ENCODE data around the gene SEMA6B.
"Not testable (repeated sequence)": the region's sequence is repeated elsewhere in the genome, so short reads cannot be mapped to it uniquely, and the experiment has no call there.

Gene SEMA6B

GRCh38 chr19:4550018-4550417 is 9.5 kb downstream of the SEMA6B start:
- no peak for DNase-seq (ENCODE audit: low read depth in 2 of 2)

GRCh38 chr19:4548238-4548584 is 11.3 kb downstream of the SEMA6B start:
- no peak for DNase-seq (ENCODE audit: low read depth in 2 of 2)

GRCh38 chr19:4547303-4548237 is 11.9 kb downstream of the SEMA6B start:
- no peak for DNase-seq (ENCODE audit: low read depth in 2 of 2)

- DNase-seq (ENCODE audit: low read depth in 2 of 2): no peak
Measured at GRCh38 chr19:4543842-4544647, 15.4 kb downstream of the SEMA6B start.

GRCh38 chr19:4542896-4543841 is 16.3 kb downstream of the SEMA6B start:
- DNase-seq (ENCODE audit: low read depth in 2 of 2): no peak

GRCh38 chr19:4541806-4542145 is 17.7 kb downstream of the SEMA6B start:
- not testable (repeated sequence) for DNase-seq (ENCODE audit: low read depth in 2 of 2)

- DNase-seq (ENCODE audit: low read depth in 2 of 2): no peak
Measured at GRCh38 chr19:4541114-4541805, 18.2 kb downstream of the SEMA6B start.

GRCh38 chr19:4539693-4540581 is 19.5 kb downstream of the SEMA6B start, which contains the start of gene LRG1:
Gene LRG1 (minus strand): TSS chr19:4540036. CDS start chr19:4540013, 23 bp downstream.
- DNase-seq (ENCODE audit: low read depth in 2 of 2): no peak

- DNase-seq (ENCODE audit: low read depth in 2 of 2): no peak
Measured at GRCh38 chr19:4539169-4539692, 20.3 kb downstream of the SEMA6B start.

GRCh38 chr19:4538601-4538954 is 20.9 kb downstream of the SEMA6B start:
- DNase-seq (ENCODE audit: low read depth in 2 of 2): no peak

- DNase-seq (ENCODE audit: low read depth in 2 of 2): no peak
Measured at GRCh38 chr19:4537953-4538600, 21.4 kb downstream of the SEMA6B start.

GRCh38 chr19:4536798-4537197 is 22.7 kb downstream of the SEMA6B start:
- no peak for DNase-seq (ENCODE audit: low read depth in 2 of 2)

- no peak for DNase-seq (ENCODE audit: low read depth in 2 of 2)
Measured at GRCh38 chr19:4534836-4535658, 24.4 kb downstream of the SEMA6B start, which contains the start of gene PLIN5. Gene PLIN5 (minus strand): TSS chr19:4535224. CDS start chr19:4534074, 1,150 bp downstream.

GRCh38 chr19:4533835-4534424 is 25.6 kb downstream of the SEMA6B start:
- no peak for DNase-seq (ENCODE audit: low read depth in 2 of 2)

GRCh38 chr19:4533334-4533733 is 26.1 kb downstream of the SEMA6B start:
- DNase-seq (ENCODE audit: low read depth in 2 of 2): no peak

GRCh38 chr19:4531562-4532165 is 27.8 kb downstream of the SEMA6B start:
- DNase-seq (ENCODE audit: low read depth in 2 of 2): no peak

- DNase-seq (ENCODE audit: low read depth in 2 of 2): no peak
Measured at GRCh38 chr19:4529924-4530522, 29.5 kb downstream of the SEMA6B start.

Data from stimulated activated CD8-positive, alpha-beta memory T cell treated with anti-CD3 and anti-CD28 coated beads, Interleukin-2, amount 100 ng/mL, for 1 hour (primary cell).